Stimulated activated naive CD8-positive, alpha-beta T cell treated with anti-CD3 and anti-CD28 coated beads, Interleukin-15, Interleukin-2, amounts not matched to agents 100 ng/mL and 50 ng/mL, for 24 hours (primary cell): ENCODE measurements around the gene SH2D2A.

Source experiments
- H3K27ac Mint-ChIP-seq: one replicate; pipeline ENCODE4 v1.8.0; 2021; ENCODE audit warnings: mild to moderate bottlenecking, mixed read lengths
- H3K27me3 Mint-ChIP-seq: one replicate; pipeline ENCODE4 v1.8.0; 2021; ENCODE audit warnings: mixed read lengths
- H3K36me3 Mint-ChIP-seq: one replicate; pipeline ENCODE4 v1.8.0; 2021; ENCODE audit warnings: low read depth, mixed read lengths
- H3K4me1 Mint-ChIP-seq: one replicate; pipeline ENCODE4 v1.8.0; 2021; ENCODE audit warnings: low read depth, mixed read lengths
- H3K4me3 Mint-ChIP-seq: one replicate; pipeline ENCODE4 v1.8.0; 2021; ENCODE audit warnings: mild to moderate bottlenecking, mixed read lengths
- H3K9me3 Mint-ChIP-seq: one replicate; pipeline ENCODE4 v1.8.0; 2021; ENCODE audit warnings: mixed read lengths

The SH2D2A gene

DNA sequence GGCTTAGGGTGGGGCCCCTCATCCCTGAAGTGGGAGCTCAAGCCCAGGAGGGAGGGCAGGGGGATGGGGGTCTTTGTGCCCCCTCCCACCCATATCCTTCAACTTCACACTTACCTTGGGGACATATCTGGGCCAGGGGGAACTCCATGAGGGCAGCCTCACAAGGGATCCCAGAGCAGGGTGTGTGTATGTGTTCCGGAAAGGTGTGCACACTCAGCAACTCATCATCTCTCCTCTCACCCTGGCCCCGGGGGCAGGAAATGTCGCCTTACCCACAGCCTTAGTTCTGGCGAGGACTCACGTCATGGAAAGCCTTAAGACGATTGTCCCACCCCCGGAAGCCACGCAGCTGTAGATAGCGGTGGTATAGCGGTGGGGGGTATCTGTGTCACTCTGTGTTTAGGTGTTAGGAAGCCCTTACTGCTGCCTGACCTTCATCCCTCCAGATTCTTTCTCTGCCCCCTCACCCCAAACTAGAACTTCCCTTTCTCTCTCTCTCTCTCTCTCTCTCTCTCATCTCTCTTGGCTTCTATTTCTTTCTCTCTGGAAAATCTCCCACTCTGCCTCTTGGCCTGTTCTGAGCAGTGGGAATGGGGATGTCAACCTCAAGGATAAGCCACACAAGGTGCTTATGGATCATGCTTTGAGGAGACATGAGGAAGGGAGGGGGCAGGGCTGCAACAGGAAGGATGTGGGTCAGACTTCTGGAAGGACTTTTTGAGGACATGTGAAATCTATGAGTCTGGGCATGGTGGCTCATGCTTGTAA is at the start of gene SH2D2A:
Gene SH2D2A (minus strand): TSS at position 288 of the 768 bp plus-strand sequence. CDS start 140 bp downstream, at position 148.
- Mint-ChIP-seq H3K36me3 (peaks cover 63% of the 10 kb centered on the region), H3K27me3 (no peaks in the 10 kb centered on the region), H3K4me3 (peak within 1 kb of the TSS; percentile 87), H3K27ac (peak within 1 kb of the TSS; percentile 100), H3K4me1 (peaks cover 77% of the 10 kb centered on the region), H3K9me3 (peaks cover 12% of the 10 kb centered on the region)

DNA sequence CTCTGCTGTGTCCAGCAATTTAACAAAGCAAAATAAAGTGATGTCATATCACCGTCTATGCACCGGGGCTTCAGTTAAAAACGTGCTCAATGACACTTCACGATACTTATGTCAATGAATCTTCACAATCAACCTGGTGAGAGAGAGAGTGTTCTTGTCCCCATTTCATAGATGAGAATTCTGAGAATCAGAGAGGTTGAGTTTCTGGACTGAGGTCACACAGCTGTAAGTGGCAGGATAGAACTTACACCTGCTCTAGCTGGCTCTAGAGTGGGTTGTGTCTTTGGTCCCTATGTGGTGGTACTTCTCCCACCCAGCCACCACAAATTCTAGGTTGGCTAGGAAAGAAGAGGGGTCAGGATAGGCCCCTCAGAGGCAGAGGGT is 49.2 kb upstream of the SH2D2A start:
- no peaks in the 10 kb centered on the region for H3K36me3 Mint-ChIP-seq
- peaks cover 64% of the 10 kb centered on the region for H3K4me1 Mint-ChIP-seq
- peak overlapping the region; percentile 51 for H3K4me3 Mint-ChIP-seq
- H3K27me3 Mint-ChIP-seq: peaks cover 38% of the 10 kb centered on the region
- peak overlapping the region; percentile 85 for H3K27ac Mint-ChIP-seq
- no peaks in the 10 kb centered on the region for H3K9me3 Mint-ChIP-seq

DNA sequence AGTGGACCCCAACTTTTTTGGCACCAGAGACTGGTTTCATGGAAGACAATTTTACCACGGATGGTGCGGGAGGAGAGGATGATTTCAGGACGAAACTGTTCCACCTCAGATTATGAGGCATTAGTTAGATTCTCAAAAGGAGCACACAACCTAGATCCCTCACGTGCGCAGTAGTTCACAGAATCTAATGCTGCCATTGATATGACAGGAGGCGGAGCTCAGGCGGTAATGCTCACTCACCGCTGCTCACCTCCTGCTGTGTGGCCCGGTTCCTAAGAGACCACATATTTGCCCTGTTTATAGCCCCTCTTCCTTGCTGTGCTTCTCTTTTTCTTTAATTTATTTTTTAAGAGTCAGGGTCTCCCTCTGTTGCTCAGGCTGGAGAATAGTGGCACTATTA is 48.6 kb upstream of the SH2D2A start:
- H3K9me3 Mint-ChIP-seq: no peaks in the 10 kb centered on the region
- H3K4me1 Mint-ChIP-seq: peaks cover 61% of the 10 kb centered on the region
- no peaks in the 10 kb centered on the region for H3K36me3 Mint-ChIP-seq
- peaks cover 41% of the 10 kb centered on the region for H3K27me3 Mint-ChIP-seq
- H3K27ac Mint-ChIP-seq: no peak overlapping the region
- no peak overlapping the region for H3K4me3 Mint-ChIP-seq

DNA sequence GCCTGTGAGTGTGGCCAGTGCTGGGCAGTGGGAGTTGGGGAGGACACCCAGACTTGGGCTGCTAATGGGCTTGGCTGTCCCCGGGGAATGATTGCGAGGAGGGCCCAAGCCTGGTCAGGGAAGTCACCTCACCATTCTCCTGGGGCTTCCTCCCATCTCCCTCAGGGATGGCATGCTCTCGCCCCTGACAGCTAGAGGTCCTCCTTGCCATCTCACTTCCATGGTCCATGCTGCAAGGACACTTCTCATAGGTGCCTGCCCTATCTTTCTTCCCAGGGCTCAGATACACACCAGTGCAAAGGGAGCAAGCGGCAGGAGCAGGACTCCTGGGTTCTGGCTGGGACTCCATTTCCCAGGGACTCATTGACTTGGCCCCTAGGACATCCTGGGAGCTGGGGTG is 48.1 kb upstream of the SH2D2A start:
- Mint-ChIP-seq H3K9me3 (no peaks in the 10 kb centered on the region), H3K4me3 (no peak overlapping the region), H3K27me3 (peaks cover 44% of the 10 kb centered on the region), H3K4me1 (peaks cover 63% of the 10 kb centered on the region), H3K36me3 (no peaks in the 10 kb centered on the region), H3K27ac (no peak overlapping the region)

DNA sequence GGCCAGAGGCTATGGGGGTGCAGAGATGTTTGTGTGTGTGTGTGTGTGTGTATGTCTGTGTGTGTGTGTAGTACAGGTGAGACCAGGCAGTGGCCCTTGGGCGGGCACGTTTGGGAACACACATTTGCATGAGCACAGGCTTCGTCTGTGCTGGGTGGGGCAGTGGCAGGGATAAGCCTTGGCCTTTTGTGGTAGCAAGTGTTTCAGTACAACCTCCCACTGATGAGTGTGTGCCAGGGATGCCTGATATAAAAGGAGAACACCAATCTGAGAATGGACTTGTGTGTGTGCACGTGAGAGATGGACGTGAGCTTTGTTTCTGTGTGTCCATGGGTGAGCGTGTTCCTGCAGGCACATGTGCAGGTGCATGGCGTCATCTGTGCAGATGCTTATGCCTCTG is 47.0 kb upstream of the SH2D2A start:
- Mint-ChIP-seq H3K4me3 (peak overlapping the region; percentile 63), H3K27me3 (peaks cover 51% of the 10 kb centered on the region), H3K27ac (peak overlapping the region; percentile 76), H3K36me3 (no peaks in the 10 kb centered on the region), H3K9me3 (no peaks in the 10 kb centered on the region), H3K4me1 (peaks cover 70% of the 10 kb centered on the region)

DNA sequence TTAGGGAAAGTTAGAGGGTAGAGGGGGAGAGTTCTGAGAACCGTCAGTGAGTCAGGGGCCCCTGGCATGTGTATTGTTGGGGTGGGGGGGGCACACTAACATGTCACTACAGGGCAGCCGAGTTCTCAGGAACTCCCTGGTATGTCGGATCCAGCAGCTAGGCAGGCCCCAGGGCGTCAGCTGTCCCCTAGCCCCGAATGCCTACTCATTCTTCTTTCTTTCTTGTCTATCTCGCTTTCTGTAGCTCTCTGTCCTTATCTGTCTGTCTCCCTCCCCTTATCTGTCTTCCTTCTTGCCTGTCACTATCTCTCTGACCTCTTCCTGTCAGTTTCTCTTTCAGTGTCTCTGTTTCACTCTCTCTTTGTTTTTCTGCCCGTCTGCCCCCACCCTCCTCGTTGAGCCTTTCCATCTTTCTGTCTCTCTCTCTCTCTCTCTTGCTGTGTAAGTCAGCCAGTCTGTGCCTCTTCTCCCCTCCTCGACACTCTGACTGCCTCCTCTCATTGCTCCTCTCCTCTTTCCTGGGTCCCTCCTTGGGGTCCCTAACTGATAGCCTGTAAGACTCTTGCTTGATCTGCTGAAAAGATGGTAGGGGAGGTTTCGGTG is 46.5 kb upstream of the SH2D2A start:
- Mint-ChIP-seq H3K36me3 (no peaks in the 10 kb centered on the region), H3K9me3 (no peaks in the 10 kb centered on the region), H3K4me3 (peak overlapping the region; percentile 63), H3K27ac (peak overlapping the region; percentile 76), H3K4me1 (peaks cover 73% of the 10 kb centered on the region), H3K27me3 (peaks cover 57% of the 10 kb centered on the region)

DNA sequence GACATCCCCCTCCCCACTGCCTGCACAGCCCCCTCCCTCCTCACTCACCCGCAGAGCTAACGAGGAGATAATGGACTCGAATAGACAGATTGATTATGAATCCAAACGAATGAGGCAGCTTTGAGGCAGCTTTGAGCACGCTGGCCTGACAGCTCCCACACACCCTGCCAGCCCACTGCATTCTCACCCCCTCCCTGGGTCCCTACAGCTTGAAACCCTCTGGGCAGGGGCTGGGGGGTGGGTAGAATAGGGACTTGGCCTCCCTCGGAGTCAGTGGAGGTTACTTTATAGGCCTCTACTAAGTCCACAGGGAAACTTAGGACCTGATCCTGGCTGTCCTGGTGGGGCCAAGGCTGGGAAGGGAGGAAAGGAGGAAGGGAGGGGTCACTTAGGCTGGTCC is 45.9 kb upstream of the SH2D2A start:
- no peaks in the 10 kb centered on the region for H3K36me3 Mint-ChIP-seq
- H3K4me1 Mint-ChIP-seq: peaks cover 73% of the 10 kb centered on the region
- peaks cover 62% of the 10 kb centered on the region for H3K27me3 Mint-ChIP-seq
- H3K4me3 Mint-ChIP-seq: peak overlapping the region; percentile 63
- peak overlapping the region; percentile 76 for H3K27ac Mint-ChIP-seq
- no peaks in the 10 kb centered on the region for H3K9me3 Mint-ChIP-seq

DNA sequence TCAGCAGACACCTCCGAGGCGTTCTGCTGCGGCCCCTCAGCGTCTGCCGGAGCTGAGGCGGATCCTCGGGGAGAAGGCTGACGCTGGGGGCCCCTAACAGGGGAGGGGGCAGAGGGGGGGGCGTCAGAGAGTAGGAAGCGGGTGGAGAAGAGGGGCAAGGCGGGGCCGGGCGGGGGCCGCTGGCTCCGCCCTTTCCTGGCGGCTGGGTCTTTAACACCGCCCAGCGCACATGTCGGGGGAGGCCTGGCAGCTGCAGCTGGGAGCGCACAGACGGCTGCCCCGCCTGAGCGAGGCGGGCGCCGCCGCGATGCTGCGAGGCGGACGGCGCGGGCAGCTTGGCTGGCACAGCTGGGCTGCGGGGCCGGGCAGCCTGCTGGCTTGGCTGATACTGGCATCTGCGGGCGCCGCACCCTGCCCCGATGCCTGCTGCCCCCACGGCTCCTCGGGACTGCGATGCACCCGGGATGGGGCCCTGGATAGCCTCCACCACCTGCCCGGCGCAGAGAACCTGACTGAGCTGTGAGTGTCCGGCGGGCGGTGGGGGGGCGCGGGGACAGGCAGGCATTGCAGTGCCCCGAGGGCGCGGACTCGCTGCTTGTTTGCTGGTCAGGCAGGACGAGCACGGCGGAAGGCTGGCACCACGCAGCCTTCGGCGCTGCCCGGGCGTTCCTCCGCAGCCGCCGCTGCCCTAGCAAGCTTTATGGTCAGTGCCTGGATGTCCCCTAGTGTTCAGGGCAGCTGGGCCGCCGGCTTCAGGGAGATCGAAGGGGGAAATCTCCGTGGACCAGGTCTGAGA is 44.2 kb upstream of the SH2D2A start, which contains the start of gene NTRK1:
Gene NTRK1 (plus strand): TSS at position 238 of the 796 bp plus-strand sequence. CDS start 70 bp downstream, at position 308.
- no peak within 1 kb of the TSS for H3K27ac Mint-ChIP-seq
- H3K4me3 Mint-ChIP-seq: peak within 1 kb of the TSS; percentile 80
- no peaks in the 10 kb centered on the region for H3K36me3 Mint-ChIP-seq
- peaks cover 64% of the 10 kb centered on the region for H3K27me3 Mint-ChIP-seq
- H3K4me1 Mint-ChIP-seq: peaks cover 57% of the 10 kb centered on the region
- no peaks in the 10 kb centered on the region for H3K9me3 Mint-ChIP-seq

DNA sequence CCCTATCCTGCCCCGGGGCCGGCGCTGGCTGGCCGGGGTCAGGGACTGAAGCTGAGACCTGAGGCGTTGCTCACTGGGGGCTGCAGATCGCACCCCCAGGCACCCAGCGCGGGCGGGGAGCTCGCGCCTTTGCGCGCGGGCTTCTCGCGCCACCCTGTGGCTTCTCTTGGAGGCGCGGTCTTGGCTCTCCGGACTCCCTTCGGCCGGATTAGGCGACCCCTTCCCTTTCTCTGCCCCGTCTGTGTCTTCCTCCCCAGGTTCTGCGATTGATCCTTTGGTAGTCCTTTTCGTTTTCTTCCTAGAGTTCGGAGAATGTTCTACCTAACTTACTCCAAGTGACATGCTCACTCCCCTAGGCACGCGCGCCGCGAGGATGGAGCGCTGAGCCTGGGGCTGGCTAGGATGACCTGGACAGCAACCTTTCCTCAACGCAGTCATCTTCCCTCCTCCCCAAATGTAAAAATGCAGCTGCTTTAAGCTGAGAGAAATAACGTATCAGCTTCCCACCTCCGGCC is 43.5 kb upstream of the SH2D2A start:
- Mint-ChIP-seq H3K27me3 (peaks cover 57% of the 10 kb centered on the region), H3K27ac (no peak overlapping the region), H3K9me3 (no peaks in the 10 kb centered on the region), H3K4me1 (peaks cover 50% of the 10 kb centered on the region), H3K4me3 (peak overlapping the region; percentile 80), H3K36me3 (no peaks in the 10 kb centered on the region)

DNA sequence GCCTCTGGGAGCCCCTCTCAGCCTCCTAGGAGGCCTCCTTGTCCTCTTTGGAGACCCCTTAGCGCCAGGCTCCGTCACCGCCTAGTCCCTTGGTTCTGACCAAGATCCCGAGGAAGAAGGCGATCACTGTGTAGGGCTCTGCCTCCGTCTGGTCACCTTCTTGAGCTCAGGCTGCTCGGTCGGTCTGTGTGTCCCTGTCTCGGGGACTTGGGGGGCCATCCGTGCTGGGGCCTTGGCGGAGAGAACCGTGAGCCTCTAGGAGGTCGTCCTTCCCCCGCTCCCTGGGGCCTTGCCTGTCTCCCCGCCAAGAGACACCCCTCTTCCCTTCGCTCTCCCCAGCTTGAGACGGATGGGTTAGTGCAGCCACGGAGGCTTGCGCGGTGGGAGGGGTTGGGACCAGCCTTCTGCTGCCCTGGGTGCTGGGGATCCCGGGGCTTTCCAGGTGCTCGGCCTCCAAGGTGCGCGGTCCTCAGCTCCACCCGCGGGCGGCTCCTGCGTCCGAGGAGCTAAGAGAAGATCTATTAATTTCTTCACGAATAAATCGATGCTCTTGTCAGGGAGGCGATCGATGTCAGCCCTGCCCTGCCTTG is 43.0 kb upstream of the SH2D2A start:
- H3K4me1 Mint-ChIP-seq: peaks cover 45% of the 10 kb centered on the region
- H3K9me3 Mint-ChIP-seq: no peaks in the 10 kb centered on the region
- H3K27ac Mint-ChIP-seq: no peak overlapping the region
- no peaks in the 10 kb centered on the region for H3K36me3 Mint-ChIP-seq
- H3K4me3 Mint-ChIP-seq: peak overlapping the region; percentile 80
- peaks cover 55% of the 10 kb centered on the region for H3K27me3 Mint-ChIP-seq

DNA sequence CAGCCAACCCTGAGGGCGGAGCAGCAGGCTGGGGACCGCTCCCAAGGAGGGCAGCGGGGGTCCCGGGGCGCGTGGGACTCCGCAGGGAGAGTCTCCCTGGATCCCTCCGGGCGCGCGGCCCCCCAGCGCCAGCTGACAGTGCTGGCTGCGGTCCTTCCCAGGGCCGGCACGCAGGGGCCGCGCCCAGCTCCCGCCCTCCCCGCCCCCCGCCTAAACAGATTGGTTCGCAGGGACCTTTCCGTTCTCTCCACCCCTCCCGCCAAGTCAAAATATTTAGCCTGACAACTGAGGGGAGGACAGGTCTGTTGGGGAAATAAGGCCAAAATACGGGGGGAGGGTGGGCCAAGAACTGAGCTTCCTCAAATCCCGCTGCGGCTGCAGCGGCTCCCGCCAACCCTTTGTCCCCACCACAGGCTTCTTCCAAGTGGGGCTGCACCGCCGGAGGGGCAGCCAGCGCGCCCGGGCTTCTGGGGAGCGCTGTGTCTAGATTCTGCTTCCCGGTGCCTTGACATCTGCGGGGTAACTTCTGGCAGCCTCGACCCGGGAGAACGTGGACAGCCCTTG is 42.4 kb upstream of the SH2D2A start, which contains the start of gene INSRR:
Gene INSRR (minus strand): TSS at position 159 of the 564 bp plus-strand sequence. CDS start 496 bp downstream, outside the sequence.
- Mint-ChIP-seq H3K27ac (no peak within 1 kb of the TSS), H3K4me1 (peaks cover 42% of the 10 kb centered on the region), H3K9me3 (no peaks in the 10 kb centered on the region), H3K27me3 (peaks cover 51% of the 10 kb centered on the region), H3K4me3 (peak within 1 kb of the TSS; percentile 80), H3K36me3 (no peaks in the 10 kb centered on the region)

DNA sequence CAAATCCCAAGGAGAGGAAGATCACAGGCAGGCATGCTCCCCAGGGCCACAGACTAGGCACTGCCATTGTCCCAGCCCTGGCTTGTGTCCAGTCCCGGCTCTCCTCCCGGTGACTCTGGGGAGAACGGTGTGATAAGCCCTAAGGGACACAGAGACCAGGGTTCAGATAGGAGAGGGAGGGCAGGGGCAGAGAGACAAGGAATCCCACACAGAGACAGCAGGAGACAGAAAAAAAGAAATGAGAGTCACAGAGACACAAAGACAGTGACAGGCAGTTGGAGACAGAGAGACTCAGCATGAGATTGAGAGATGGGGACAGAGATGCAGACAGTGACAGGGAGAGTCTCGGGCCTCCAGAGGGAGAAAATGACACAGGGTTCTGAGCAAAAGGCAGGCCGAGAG is 41.9 kb upstream of the SH2D2A start:
- no peaks in the 10 kb centered on the region for H3K36me3 Mint-ChIP-seq
- H3K4me1 Mint-ChIP-seq: peaks cover 37% of the 10 kb centered on the region
- peak overlapping the region; percentile 39 for H3K4me3 Mint-ChIP-seq
- H3K27ac Mint-ChIP-seq: no peak overlapping the region
- peaks cover 46% of the 10 kb centered on the region for H3K27me3 Mint-ChIP-seq
- H3K9me3 Mint-ChIP-seq: no peaks in the 10 kb centered on the region

DNA sequence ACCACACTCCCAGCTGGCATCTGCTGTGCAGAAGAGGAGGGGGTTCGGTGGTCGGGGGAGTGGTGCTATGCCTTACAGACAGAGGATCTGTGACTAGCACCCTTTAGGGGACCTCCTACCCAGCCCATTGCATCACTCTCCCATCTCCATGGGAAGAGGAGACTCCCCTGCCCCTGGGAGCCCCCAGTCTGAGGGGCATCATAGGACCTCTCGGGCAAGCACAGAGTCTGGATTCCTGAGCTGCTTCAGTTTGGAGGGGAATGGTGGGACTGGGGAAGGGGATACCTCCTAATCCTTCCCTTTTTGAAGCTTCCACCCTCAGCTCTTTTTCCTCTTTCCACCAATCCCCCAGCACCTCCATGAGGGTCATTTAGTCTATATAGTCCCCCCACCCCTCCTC is 40.9 kb upstream of the SH2D2A start:
- no peak overlapping the region for H3K27ac Mint-ChIP-seq
- H3K36me3 Mint-ChIP-seq: no peaks in the 10 kb centered on the region
- H3K4me3 Mint-ChIP-seq: no peak overlapping the region
- peaks cover 27% of the 10 kb centered on the region for H3K4me1 Mint-ChIP-seq
- H3K27me3 Mint-ChIP-seq: peaks cover 40% of the 10 kb centered on the region
- H3K9me3 Mint-ChIP-seq: no peaks in the 10 kb centered on the region

DNA sequence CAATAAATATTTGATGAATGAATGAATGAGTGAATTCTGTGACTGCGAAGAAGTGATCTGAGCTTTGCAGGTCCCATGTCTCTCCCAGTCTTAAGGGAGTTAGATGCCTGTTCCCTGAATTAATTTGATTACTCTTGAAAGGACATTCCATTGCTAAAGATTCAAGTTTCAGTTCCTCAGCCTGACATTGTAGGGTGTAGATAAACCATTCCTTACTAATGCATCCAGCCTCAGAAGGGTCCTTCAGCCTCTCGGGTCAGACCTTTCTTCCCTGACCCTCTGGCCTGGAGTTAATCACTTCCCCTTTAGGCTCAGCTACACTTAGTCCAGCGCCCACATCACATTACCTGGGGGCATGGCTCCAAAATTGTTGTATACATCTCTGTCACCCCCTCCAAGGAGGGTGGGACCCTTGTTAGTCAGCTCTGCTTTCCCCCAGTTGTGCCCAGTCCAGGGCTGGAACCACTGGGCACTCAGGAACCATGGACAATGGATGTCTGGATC is 39.7 kb upstream of the SH2D2A start:
- H3K27ac Mint-ChIP-seq: no peak overlapping the region
- no peaks in the 10 kb centered on the region for H3K9me3 Mint-ChIP-seq
- H3K36me3 Mint-ChIP-seq: no peaks in the 10 kb centered on the region
- H3K4me1 Mint-ChIP-seq: peaks cover 18% of the 10 kb centered on the region
- no peak overlapping the region for H3K4me3 Mint-ChIP-seq
- peaks cover 31% of the 10 kb centered on the region for H3K27me3 Mint-ChIP-seq
